SK-N-SH treated with all-trans-retinoic acid at 6 μM for 48 hours (cell line): Measurements from ENCODE around the gene ALG8.
"Not testable (repeated sequence)": the region's sequence is repeated elsewhere in the genome, so short reads cannot be mapped to it uniquely, and the experiment has no call there.

Experiments used
- ATAC-seq: fragments of 200-7000 bp; cut with Tn5 transposase; 3 replicates; pipeline ENCODE4 v1.9.1; 2020; ENCODE audit warnings: mild to moderate bottlenecking, moderate library complexity
- ARNTL ChIP-seq: fragments of 450-650 bp; formaldehyde crosslinking; IDR thresholded peaks from 2 replicates; pipeline ENCODE4 v1.5.0; 2020; ENCODE audit warnings: low read depth, mild to moderate bottlenecking, moderate library complexity, borderline replicate concordance
- BACH2 ChIP-seq: fragments of 250-450 bp; sonication (Bioruptor Pico); IDR thresholded peaks from 2 replicates; pipeline ENCODE4 v1.9.0; 2021; ENCODE audit warnings: mild to moderate bottlenecking, borderline replicate concordance
- CREB5 ChIP-seq: fragments of 250-450 bp; sonication (Bioruptor Pico); IDR thresholded peaks from 2 replicates; pipeline ENCODE4 v1.5.1; 2020; ENCODE audit warnings: low read depth, mild to moderate bottlenecking, moderate library complexity
- CSDC2 ChIP-seq: fragments of 250-450 bp; sonication (Bioruptor Pico); IDR thresholded peaks from 2 replicates; pipeline ENCODE4 v1.5.0; 2020; ENCODE audit warnings: mild to moderate bottlenecking, moderate library complexity
- ESRRG ChIP-seq: fragments of 250-450 bp; sonication (Bioruptor Pico); IDR thresholded peaks from 2 replicates; pipeline ENCODE4 v1.6.1; 2021; ENCODE audit warnings: mild to moderate bottlenecking
- GLIS3 ChIP-seq: fragments of 250-450 bp; sonication (Bioruptor Pico); IDR thresholded peaks from 2 replicates; pipeline ENCODE4 v1.5.0; 2020; ENCODE audit warnings: mild to moderate bottlenecking, moderate library complexity
- ISL1 ChIP-seq: fragments of 250-450 bp; sonication (Bioruptor Pico); IDR thresholded peaks from 2 replicates; pipeline ENCODE4 v2.1.2; 2022; ENCODE audit warnings: mild to moderate bottlenecking, moderate library complexity
- OSR1 ChIP-seq: fragments of 250-450 bp; sonication (Bioruptor Pico); IDR thresholded peaks from 2 replicates; pipeline ENCODE4 v1.8.0; 2022; ENCODE audit warnings: moderate library complexity, mild to moderate bottlenecking, inconsistent platforms
- PPARA ChIP-seq: fragments of 250-450 bp; sonication (Bioruptor Pico); IDR thresholded peaks from 2 replicates; pipeline ENCODE4 v1.5.0; 2020; ENCODE audit warnings: mild to moderate bottlenecking, borderline replicate concordance
- RARB ChIP-seq: fragments of 250-450 bp; sonication (Bioruptor Pico); IDR thresholded peaks from 2 replicates; pipeline ENCODE4 v1.8.0; 2021; ENCODE audit warnings: mild to moderate bottlenecking, moderate library complexity
- SNAI2 ChIP-seq: fragments of 250-450 bp; sonication (Bioruptor Pico); IDR thresholded peaks from 2 replicates; pipeline ENCODE4 v1.5.0; 2020; ENCODE audit warnings: mild to moderate bottlenecking, moderate library complexity
- TCF4 ChIP-seq: fragments of 250-450 bp; sonication (Bioruptor Pico); IDR thresholded peaks from 2 replicates; pipeline ENCODE4 v1.8.0; 2021; ENCODE audit warnings: mild to moderate bottlenecking, moderate library complexity, borderline replicate concordance
- TOX ChIP-seq: fragments of 250-450 bp; sonication (Bioruptor Pico); IDR thresholded peaks from 2 replicates; pipeline ENCODE4 v1.8.0; 2021; ENCODE audit warnings: mild to moderate bottlenecking, moderate library complexity, borderline replicate concordance
- ZC3H10 ChIP-seq: fragments of 250-450 bp; sonication (Bioruptor Pico); IDR thresholded peaks from 2 replicates; pipeline ENCODE4 v1.5.1; 2021; ENCODE audit warnings: mild to moderate bottlenecking, moderate library complexity
- ZFP3 ChIP-seq: fragments of 250-450 bp; sonication (Bioruptor Pico); IDR thresholded peaks from 2 replicates; pipeline ENCODE4 v1.5.0; 2020; ENCODE audit warnings: mild to moderate bottlenecking, moderate library complexity
- ZNF565 ChIP-seq: fragments of 450-650 bp; formaldehyde crosslinking; conservative IDR thresholded peaks from 2 replicates; pipeline ENCODE4 v1.5.0; 2020; ENCODE audit warnings: low read depth, mild to moderate bottlenecking, moderate library complexity
- ZNF8 ChIP-seq: fragments of 450-650 bp; formaldehyde crosslinking; IDR thresholded peaks from 2 replicates; pipeline ENCODE4 v1.5.0; 2020; ENCODE audit warnings: mild to moderate bottlenecking, moderate library complexity
- TF ChIP-seq, protein P1 (sequence below): fragments of 250-450 bp; sonication (Bioruptor Pico); IDR thresholded peaks from 2 replicates; pipeline ENCODE4 v1.8.0; 2021; ENCODE audit warnings: low read depth, mild to moderate bottlenecking, moderate library complexity, borderline replicate concordance
- TF ChIP-seq, protein P2 (sequence below): fragments of 250-450 bp; sonication (Bioruptor Pico); IDR thresholded peaks from 2 replicates; pipeline ENCODE4 v1.8.0; 2020; ENCODE audit warnings: mild to moderate bottlenecking, moderate library complexity, borderline replicate concordance
- TF ChIP-seq, protein P3 (sequence below): fragments of 250-450 bp; sonication (Bioruptor Pico); IDR thresholded peaks from 2 replicates; pipeline ENCODE4 v1.5.0; 2020; ENCODE audit warnings: mild to moderate bottlenecking, moderate library complexity

The ALG8 gene

GRCh38 chr11:78097666-78098385 is 41.6 kb downstream of the ALG8 start (continued):
- TF ChIP-seq, protein P1, sequence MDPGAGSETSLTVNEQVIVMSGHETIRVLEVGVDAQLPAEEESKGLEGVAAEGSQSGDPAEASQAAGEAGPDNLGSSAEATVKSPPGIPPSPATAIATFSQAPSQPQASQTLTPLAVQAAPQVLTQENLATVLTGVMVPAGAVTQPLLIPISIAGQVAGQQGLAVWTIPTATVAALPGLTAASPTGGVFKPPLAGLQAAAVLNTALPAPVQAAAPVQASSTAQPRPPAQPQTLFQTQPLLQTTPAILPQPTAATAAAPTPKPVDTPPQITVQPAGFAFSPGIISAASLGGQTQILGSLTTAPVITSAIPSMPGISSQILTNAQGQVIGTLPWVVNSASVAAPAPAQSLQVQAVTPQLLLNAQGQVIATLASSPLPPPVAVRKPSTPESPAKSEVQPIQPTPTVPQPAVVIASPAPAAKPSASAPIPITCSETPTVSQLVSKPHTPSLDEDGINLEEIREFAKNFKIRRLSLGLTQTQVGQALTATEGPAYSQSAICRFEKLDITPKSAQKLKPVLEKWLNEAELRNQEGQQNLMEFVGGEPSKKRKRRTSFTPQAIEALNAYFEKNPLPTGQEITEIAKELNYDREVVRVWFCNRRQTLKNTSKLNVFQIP (CRISPR knock-in tag): no peak
- no peak for TF ChIP-seq ARNTL
- no peak for TF ChIP-seq ESRRG (CRISPR knock-in tag)
- TF ChIP-seq PPARA (CRISPR knock-in tag): no peak
- TF ChIP-seq SNAI2: no peak
- TF ChIP-seq RARB (CRISPR knock-in tag): no peak
- TF ChIP-seq ZNF8 (CRISPR knock-in tag): no peak

DNA sequence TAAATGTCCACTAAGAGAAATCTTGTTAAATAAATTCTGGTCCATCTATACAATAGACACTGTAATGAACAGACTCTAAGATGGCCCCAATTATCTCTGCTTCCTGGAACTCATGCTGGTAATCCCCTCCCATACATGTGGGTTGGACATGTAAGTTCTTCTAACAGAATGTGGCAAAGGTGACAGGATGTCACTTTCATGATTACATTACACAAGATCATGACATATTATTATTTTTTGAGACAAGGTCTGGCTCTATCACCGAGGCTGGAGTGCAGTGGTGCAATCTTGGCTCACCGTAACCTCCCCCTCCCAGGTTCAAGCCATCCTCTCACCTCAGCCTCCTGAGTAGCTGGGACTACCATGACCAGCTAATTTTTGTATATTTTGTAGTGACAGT is 45.2 kb downstream of the ALG8 start:
- no peak for ATAC-seq
- TF ChIP-seq CREB5 (CRISPR knock-in tag): no peak
- TF ChIP-seq TOX (CRISPR knock-in tag): no peak
- TF ChIP-seq CSDC2 (CRISPR knock-in tag): no peak

DNA sequence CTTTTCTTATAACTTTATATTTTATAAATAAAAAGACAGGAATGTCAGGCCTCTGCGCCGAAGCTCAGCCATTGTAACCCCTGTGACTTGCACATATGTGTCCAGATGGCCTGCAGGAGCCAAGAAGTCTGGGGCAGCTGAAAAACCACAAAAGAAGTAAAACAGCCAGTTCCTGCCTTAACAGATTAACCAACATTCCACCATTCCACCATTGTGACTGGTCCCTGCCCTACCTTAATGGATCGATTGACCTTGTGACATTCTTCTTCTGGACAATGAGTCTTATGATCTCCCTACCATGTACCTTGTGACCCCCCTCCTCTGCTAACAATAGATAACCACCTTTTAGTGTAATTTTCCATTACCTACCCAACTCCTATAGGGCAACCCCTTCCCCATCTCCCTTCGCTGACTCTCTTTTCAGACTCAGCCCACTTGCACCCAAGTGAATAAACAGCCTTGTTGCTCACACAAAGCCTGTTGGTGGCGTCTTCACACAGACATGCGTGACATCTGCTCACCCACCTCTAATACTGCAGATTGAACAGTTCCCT is 52.8 kb downstream of the ALG8 start:
- 0 out of 2 replicates have a peak, but pooled peaks have one; percentile 13 for TF ChIP-seq ZFP3 (CRISPR knock-in tag)
- ATAC-seq: not testable (repeated sequence)

GRCh38 chr11:78085972-78086371 is 53.5 kb downstream of the ALG8 start:
- no peak for ATAC-seq
- TF ChIP-seq ISL1 (CRISPR knock-in tag): no peak
- no peak for TF ChIP-seq RARB (CRISPR knock-in tag)
- TF ChIP-seq TCF4: no peak
- no peak for TF ChIP-seq SNAI2
- TF ChIP-seq ZC3H10 (CRISPR knock-in tag): no peak
- TF ChIP-seq GLIS3 (CRISPR knock-in tag): no peak
- no peak for TF ChIP-seq ZNF565 (CRISPR knock-in tag)
- TF ChIP-seq OSR1 (CRISPR knock-in tag): no peak
- TF ChIP-seq ESRRG (CRISPR knock-in tag): no peak
- TF ChIP-seq CSDC2 (CRISPR knock-in tag): no peak
- no peak for TF ChIP-seq ARNTL
- no peak for TF ChIP-seq ZNF8 (CRISPR knock-in tag)
- TF ChIP-seq, protein P2, sequence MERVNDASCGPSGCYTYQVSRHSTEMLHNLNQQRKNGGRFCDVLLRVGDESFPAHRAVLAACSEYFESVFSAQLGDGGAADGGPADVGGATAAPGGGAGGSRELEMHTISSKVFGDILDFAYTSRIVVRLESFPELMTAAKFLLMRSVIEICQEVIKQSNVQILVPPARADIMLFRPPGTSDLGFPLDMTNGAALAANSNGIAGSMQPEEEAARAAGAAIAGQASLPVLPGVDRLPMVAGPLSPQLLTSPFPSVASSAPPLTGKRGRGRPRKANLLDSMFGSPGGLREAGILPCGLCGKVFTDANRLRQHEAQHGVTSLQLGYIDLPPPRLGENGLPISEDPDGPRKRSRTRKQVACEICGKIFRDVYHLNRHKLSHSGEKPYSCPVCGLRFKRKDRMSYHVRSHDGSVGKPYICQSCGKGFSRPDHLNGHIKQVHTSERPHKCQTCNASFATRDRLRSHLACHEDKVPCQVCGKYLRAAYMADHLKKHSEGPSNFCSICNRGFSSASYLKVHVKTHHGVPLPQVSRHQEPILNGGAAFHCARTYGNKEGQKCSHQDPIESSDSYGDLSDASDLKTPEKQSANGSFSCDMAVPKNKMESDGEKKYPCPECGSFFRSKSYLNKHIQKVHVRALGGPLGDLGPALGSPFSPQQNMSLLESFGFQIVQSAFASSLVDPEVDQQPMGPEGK (CRISPR knock-in tag): no peak

DNA sequence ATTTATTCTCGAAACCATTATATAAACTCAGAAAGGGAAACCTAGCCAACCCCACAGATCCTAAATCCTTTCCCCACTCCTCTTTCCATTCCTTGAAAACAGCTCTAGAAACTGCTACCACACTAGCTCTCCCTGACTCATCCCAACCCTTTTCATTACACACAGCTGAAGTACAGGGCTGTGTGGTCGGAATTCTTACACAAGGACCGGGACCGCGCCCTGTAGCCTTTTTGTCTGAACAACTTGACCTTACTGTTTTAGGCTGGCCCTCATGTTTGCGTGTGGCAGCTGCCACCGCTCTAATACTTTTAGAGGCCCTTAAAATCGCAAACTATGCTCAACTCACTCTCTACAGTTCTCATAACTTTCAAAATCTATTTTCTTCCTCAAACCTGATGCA is 54.9 kb downstream of the ALG8 start:
- ATAC-seq: not testable (repeated sequence)

DNA sequence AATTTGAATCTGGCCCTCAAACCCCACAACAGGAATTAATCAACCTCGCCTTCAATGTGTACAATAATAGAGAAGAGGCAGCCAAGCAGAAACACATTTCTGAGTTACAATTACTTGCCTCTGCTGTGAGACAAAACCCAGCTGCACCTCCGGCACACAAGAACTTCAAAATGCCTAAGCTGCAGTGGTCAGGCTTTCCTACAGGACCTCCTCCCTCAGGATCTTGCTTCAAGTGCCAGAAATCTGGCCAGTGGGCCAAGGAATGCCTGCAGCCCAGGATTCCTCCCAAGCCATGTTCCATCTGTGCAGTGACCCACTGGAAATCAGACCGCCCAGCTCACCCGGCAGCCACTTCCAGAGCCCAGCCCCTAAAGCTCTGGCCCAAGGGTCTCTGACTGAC is 56.4 kb downstream of the ALG8 start:
- ATAC-seq: no peak
- TF ChIP-seq, protein P2 (CRISPR knock-in tag): no peak
- TF ChIP-seq ARNTL (no peak), CREB5 (CRISPR knock-in tag) (no peak), CSDC2 (CRISPR knock-in tag) (no peak), RARB (CRISPR knock-in tag) (no peak), GLIS3 (CRISPR knock-in tag) (no peak), ISL1 (CRISPR knock-in tag) (no peak), TOX (CRISPR knock-in tag) (no peak), ZNF565 (CRISPR knock-in tag) (no peak), BACH2 (CRISPR knock-in tag) (no peak), TCF4 (no peak), SNAI2 (no peak)
- TF ChIP-seq, protein P3, sequence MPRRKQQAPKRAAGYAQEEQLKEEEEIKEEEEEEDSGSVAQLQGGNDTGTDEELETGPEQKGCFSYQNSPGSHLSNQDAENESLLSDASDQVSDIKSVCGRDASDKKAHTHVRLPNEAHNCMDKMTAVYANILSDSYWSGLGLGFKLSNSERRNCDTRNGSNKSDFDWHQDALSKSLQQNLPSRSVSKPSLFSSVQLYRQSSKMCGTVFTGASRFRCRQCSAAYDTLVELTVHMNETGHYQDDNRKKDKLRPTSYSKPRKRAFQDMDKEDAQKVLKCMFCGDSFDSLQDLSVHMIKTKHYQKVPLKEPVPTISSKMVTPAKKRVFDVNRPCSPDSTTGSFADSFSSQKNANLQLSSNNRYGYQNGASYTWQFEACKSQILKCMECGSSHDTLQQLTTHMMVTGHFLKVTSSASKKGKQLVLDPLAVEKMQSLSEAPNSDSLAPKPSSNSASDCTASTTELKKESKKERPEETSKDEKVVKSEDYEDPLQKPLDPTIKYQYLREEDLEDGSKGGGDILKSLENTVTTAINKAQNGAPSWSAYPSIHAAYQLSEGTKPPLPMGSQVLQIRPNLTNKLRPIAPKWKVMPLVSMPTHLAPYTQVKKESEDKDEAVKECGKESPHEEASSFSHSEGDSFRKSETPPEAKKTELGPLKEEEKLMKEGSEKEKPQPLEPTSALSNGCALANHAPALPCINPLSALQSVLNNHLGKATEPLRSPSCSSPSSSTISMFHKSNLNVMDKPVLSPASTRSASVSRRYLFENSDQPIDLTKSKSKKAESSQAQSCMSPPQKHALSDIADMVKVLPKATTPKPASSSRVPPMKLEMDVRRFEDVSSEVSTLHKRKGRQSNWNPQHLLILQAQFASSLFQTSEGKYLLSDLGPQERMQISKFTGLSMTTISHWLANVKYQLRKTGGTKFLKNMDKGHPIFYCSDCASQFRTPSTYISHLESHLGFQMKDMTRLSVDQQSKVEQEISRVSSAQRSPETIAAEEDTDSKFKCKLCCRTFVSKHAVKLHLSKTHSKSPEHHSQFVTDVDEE (CRISPR knock-in tag): no peak
